Vagina (tissue), 2 donors: ENCODE measurements around the gene RASAL2.

Experiments used
- POLR2AphosphoS5 ChIP-seq, 2 donors: sonication (generic); formaldehyde crosslinking; IDR thresholded peaks; one replicate each; pipeline ENCODE4 v1.9.0; 2017; ENCODE audit warnings: antibody characterized with exemption in 2 of 2, mild to moderate bottlenecking in 2 of 2, low read depth in 1 of 2; ENCODE audit not compliant: insufficient read depth in 1 of 2
- TF ChIP-seq, protein P1 (sequence below), 3 experiments: fragments of 450-650 bp in 2 of 3; fragments of 200-600 bp in 1 of 3; sonication (generic) in 1 of 3; IDR thresholded peaks; one replicate each; pipeline ENCODE4 v1.5.1; 2017 to 2019; ENCODE audit warnings: antibody characterized with exemption in 3 of 3, mild to moderate bottlenecking in 2 of 3, moderate library complexity in 2 of 3

DNA sequence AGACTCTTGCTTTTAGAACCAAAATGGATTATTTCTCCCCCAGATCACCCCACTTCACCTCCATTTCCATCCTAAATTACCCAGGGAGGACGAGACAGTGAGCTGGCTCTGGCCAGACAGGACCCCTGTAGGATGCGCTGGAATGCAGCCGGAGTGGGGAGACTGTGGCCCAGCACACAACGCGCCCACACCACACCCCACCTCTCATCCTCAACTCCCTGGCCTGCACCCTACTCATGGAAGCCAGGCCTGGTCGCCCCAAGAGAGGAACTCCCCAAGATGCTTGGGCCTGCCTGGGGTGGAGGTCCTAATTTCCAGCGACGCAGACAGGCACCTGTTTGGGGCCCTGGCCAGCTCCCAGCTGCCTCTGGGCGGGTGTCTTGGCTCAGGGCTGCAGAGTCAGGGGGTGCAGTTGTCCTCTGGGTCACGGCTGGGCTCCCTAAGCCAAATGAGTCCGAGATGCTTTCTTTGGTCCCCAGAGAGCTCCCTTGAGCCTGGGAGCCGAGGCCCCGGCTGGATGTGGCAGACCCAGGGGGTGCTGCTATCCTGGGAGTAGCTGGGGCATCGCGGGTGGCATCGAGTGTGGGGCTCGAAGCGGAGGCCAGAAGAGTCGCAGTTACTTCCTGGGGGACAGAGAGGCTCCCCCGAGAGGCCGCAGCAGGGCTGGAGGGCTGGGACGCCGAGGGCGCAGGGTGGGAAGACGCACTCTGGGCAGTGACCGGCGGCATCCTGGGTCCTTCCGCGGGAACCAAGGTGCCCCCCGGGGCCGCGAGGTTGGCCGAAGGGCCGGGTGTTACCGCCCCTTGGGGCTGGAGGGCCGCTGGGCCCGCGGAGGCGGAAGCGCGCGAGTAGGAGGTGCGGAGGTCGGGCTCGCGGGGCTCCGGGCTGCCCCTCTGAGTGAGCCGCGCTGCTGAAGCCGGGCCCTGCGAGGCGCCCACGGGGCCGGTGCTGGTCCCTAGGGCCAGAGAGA is 392.5 kb downstream of the RASAL2 start:
- TF ChIP-seq, protein P1, sequence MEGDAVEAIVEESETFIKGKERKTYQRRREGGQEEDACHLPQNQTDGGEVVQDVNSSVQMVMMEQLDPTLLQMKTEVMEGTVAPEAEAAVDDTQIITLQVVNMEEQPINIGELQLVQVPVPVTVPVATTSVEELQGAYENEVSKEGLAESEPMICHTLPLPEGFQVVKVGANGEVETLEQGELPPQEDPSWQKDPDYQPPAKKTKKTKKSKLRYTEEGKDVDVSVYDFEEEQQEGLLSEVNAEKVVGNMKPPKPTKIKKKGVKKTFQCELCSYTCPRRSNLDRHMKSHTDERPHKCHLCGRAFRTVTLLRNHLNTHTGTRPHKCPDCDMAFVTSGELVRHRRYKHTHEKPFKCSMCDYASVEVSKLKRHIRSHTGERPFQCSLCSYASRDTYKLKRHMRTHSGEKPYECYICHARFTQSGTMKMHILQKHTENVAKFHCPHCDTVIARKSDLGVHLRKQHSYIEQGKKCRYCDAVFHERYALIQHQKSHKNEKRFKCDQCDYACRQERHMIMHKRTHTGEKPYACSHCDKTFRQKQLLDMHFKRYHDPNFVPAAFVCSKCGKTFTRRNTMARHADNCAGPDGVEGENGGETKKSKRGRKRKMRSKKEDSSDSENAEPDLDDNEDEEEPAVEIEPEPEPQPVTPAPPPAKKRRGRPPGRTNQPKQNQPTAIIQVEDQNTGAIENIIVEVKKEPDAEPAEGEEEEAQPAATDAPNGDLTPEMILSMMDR (IDR thresholded peaks at IDR 0.05) = no peak
- no peak for TF ChIP-seq POLR2AphosphoS5 (IDR thresholded peaks at IDR 0.05; ENCODE audit: insufficient read depth in 1 of 2, low read depth in 1 of 2)
